Vein endothelial cell (primary cell): ENCODE results near the gene SERAC1. TPM values are rescaled to one million over a fixed set of nuclear protein-coding genes. Genes with fewer than 3 reads are reported as not detected.

Experiments used
- total RNA-seq: library from RNA; depleted of rRNA; stranded (reverse); fragments of >200 nt; gene quantifications from 2 replicates; pipeline ENCODE4 v1.2.3, GENCODE V29; 2012

Gene SERAC1
- 7.4 and 7.8 TPM in 2 replicates for total RNA-seq

DNA sequence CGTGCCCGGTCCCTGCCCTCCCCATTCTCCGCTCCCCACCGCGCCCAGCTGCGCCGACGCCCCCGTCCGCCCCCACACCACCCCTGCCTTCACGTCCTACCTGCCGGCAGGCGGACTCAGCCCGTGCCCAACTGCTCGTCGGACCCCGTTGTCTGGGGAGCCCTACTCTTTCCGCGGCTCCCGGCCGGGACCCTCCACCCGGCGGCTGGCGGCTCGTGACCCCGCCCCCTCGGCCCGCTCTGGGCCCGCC lies at the start of gene SERAC1:
SERAC1 (minus strand) TSS at position 223 of the 250 bp plus-strand sequence. CDS start 9,899 bp downstream, outside the sequence.

Other genes starting within 250 kb of the SERAC1 start
- gene SYNJ2, start 186.4 kb downstream of the SERAC1 start, total RNA-seq, result 57.5 and 86.6 TPM in 2 replicates
- gene GTF2H5, start 88 bp upstream of the SERAC1 start, total RNA-seq, result 3.3 and 5.3 TPM in 2 replicates
- 100 and 109 TPM in 2 replicates for gene TULP4, start 144.2 kb upstream of the SERAC1 start, total RNA-seq